Ramos (cell line): ENCODE measurements around the gene LMBRD1.
"Not testable (repeated sequence)": the region's sequence is repeated elsewhere in the genome, so short reads cannot be mapped to it uniquely, and the experiment has no call there.

Experiments used
- in situ Hi-C: fragments of 300-500 bp; cut with MboI; formaldehyde crosslinking; loops from one replicate; pipeline ENCODE4 v1.14.3; 2022; ENCODE audit warnings: low sequenced_read_pairs; ENCODE audit not compliant: unreplicated experiment

LMBRD1 gene

DNA sequence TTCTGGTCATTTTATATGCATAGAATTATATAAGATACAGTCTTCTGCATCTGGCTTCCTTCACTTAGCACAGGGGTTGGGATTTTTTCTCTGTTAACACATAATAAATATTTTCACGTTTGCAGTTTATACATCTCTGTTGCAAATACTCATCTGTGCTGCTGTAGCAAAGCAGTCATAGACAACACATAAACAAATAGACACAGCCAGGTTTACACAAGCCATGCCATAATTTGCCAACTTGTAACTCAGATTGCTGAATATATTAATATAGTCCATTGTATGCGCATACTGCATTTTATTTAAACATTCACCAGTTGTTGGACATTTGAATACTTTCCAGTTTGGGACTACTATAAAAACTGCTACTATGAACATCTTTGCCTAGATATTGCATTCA is 35.0 kb downstream of the LMBRD1 start:
- in situ Hi-C loops: no loop called here

DNA sequence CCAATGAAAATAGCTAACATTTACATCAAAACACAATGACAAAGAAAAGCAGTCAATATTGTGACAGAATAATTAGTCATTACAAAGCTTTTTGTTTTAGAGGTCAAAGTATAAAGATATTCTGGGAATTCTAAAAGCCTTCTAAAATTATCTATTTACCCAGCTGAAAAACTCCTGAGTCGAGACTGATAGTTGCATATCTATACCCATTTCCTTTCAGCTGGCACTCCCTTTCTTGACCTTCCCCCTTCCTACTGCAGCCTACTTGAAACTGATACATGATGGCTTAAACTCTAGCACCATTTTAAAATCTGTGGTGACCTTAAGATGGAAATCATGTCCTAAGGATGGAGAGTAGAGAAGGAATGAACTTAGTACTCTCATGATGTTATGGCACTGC is 38.6 kb downstream of the LMBRD1 start:
- in situ Hi-C loops: no loop called here

DNA sequence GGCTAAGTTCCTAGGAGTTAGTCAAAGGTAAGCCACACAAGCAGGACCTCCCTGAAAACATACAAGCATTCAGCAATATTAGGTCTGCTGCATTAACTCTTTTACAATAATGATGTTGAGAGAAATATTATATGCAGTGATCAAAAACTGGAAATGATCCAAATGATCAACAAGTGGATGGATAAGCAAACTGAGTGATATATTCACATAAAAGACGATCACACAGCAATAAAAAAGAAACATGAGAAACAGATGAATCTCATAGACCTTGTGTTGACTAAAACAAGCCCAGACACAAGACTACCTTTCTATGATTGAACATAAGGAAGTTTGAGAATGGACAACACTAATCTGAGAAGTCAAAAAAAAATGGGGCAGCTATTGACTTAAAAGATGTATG is 39.9 kb downstream of the LMBRD1 start:
- in situ Hi-C loops: no loop called here

DNA sequence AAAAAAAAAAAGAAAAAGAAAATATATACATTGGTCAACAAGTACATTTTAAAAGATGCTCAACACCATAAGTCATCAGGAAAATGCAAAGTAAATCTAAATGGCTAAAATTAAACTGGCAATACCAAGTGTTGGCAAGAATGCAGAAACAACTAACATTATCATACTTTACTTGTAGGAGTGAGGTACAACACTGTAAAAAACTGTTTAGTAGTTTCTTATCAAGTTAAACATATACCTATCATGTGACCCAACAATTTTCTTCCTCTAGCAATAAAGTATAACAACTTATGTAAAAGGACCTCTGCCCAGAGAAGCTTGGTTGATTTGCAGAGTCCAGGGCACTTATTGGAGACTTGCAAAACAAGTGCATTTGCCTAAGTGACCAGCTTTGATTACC is 40.4 kb downstream of the LMBRD1 start:
- in situ Hi-C loops: no loop called here

DNA sequence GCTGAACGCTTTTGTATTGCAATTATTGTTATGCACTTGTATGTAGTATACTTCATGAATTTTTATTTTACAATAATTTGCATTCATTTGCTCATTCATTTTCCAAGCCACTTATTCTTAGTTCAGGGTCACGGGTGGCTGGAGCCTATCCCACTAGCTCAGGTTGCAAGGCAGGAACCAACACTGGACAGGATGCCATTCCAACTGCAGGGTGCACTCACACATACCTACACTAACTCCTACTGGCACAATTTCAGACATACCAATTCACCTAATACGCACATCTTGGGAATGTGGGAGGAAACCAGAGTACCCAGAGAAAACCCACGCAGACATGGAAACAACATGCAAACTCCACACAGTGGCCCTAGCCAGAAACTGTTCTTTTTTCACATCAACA is 61.8 kb downstream of the LMBRD1 start:
- in situ Hi-C loops: no loop called here

DNA sequence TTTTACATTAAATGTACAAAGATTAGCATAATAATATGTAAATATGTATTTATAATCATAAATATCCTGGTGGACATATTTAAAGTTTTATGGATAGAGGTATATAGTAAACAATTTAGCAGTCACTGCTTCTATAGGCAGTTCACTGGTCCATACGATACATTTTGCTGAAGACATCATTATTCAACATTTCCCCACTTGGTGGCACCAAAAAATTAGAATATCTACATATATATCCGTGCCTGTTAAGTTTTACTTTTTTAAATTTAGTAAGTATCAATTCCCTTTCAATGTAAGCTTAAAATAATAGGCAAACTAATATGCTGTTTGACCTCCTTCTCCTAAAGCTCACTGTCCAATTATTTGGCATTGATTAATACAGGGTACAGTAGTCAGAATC is 64.2 kb downstream of the LMBRD1 start:
- in situ Hi-C loops: no loop called here

DNA sequence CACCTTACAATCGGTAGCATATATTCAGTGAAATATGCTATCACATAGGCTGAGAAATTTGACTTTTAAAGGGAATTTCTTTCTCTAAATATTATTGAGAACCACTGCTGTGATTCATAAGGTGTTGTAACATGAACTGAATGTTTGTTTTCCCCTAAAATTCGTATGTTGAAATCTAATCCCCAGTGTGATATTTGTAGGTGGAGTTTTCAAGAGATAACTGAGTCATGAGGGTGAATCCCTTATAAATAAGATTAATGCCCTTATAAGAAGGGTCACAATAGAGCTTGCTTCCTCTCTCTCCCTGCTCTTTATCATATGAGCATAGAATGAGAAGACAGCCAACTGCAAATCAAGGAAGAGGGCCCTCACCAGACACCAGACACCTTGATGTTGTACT is 64.8 kb downstream of the LMBRD1 start:
- in situ Hi-C loops: no loop called here

DNA sequence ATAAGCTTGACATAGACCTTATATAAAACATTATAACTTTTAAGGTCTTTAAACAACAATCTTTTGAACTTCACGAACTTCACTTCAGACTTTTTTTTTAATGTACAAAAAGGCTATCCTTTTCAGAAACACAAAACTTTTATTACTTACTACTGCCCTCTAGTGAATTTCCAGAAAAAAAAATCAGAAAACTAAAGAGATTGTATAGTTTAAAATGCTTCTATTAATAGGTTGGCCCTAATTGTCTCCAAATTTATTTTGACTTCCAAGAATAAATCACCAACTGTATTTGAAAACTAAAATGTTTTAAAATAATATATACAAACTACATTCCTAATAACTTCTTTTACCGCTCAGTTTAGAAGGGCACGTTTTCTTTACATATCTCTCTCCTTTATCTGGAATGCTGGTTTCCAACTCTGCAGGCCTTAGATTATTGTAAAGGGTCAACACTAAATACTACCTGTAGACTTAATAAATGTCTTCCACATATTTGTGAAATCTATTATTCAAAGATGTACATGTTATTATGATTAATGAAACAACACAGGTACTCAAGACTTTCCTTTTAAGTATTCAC is 66.8 kb downstream of the LMBRD1 start:
- in situ Hi-C loops: no loop called here

DNA sequence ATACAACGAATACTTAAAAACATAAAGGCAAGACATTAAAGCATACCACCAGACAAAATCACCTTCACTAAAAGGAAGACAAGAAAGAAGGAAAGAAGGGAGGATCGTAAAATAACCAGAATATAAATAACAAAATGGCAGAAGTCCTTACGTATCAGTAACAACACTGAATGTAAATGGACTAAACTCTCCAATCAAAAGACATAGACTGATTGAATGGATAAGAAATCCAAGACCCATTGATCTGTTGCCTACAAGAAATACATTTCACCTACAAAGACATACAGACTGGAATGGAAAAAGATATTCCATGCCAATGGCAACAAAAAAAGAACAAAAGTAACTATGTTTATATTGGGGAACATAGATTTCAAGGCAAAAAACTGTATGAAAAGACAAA is 74.1 kb downstream of the LMBRD1 start:
- in situ Hi-C loops: no loop called here

DNA sequence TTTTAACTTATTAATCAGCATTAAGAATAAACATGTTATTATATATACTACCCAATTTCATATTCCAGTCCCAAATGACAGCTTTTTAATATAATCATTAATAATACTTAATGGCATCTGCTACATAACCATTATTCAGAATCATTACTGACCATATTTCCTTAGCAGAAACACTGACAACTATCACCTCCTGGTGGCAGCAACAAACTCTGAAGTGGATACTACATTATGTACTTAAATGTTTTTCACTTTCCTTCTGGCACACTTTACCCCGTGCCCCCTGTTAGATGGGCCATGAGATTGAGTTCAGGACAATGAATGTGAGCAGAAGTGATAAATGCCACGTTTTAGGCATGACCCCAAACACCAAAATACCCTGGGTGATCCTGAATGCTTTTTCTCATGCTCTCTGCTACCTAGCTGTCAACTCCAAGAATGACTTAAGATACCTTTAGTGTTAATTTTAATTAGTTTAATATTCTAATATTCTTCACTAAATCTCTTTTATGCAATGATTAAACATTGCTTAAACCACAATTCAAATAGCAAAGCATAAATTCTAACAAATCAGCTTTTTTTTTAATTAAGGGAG is 77.1 kb downstream of the LMBRD1 start:
- in situ Hi-C loops: no loop called here

DNA sequence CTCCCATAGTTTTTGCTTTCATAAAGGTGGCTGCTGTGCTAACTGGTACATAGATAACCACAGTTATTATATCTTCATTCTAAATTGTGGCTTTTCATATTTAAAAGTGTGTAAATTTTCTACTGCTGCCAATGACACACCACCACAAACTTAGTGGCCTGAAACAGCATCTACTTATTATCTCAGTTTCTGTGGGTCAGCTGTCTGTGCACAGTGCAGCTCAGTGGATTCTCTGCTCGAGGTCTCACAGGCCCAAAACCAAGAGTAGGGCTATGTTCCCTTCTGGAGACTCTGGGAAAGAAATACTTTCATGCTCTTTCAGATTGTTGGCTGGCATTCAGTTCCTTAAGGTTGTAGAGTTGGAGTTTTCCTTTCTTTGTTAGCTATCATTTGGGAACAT is 90.1 kb downstream of the LMBRD1 start:
- in situ Hi-C loops: no loop called here

DNA sequence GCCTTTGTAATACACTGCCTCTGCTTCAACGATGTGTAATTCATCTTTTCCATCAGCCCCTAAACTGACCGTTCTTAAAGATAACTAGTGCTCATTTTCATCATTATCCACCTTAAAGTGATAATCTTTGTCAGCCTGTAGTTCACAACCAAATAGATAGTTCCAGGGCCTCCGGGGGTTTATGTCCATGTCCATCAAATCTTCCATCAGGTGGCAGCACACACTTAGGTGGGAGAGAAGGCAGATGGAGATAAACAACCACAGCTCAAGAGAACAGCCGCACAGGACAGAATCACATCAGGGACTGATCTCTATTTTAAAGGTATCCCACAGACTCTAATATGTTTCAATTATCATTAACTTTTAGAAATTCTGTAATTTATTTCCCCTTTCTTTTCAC is 90.9 kb downstream of the LMBRD1 start:
- in situ Hi-C loops: no loop called here

DNA sequence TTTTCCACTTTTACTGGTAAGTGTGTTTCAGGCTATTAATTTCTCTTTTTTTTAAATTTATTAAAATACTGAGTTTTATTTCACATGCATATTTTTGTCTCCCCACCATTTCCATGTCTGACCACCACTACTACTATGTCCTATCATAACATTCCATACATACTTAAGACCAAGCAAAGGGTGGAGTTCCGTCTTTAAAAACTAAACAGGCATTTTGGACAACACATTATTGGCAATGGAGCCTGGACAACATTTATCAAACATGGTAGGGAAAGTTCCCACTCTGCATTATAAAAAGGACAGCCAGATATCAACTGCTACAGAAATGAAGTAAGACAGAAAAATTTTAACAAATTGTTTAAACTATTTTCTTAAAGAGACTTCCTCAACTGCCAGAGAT is 91.9 kb downstream of the LMBRD1 start:
- in situ Hi-C loops: no loop called here

DNA sequence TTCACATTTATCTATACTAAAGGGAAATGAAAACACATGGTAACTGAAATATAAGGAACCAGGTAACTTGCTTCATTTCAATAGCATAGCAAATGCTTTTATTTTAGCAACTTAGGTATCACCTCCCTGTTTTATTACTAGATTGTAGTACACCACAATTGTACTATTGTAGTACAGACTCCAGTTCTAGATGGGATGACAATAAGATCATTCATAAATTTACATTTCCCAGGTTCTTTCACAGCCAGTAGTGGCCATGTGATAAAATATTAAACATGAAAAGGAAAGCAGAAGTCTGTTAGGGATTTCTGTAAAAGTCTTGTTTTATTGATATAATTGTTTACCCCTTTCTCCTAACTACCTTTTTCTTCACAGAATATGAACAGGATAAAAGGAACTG is 97.2 kb downstream of the LMBRD1 start:
- in situ Hi-C loops: no loop called here

DNA sequence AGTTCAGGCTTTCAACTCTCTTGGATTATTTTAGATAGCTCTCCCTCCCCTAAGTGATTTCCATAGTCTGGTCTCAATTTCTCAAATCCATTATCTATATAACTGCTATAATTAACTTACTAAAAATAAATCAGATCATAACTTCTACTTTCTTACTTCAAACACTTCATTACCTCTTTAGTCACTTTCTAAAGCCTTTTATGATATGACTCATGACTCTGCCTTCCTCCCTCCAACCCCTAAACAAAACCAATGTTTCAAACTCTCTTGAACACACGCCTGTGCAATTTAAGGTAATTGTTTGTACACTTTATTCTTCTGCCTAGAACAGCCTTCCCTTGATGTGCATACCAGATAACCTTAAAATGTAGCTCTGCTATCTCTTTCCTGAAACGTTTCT is 100.5 kb downstream of the LMBRD1 start:
- in situ Hi-C loops: no loop called here

DNA sequence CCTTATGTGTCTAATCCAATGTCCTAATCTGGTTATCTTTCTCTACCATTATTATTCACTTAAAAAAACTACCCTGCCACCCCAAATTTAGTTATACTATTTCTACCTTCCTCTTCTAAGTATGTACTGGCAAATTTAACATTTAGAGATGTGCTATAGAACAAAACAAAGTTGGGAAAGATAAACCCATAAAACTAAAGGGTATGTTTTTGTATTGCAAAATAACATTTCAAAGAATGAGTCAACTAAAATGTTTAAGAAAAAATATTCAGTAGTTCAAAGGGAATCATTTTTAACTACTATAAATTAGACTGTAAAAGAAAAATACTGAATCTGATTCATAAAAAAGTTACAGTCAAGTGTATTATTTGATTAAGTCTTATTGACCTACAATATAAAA is 103.0 kb downstream of the LMBRD1 start:
- in situ Hi-C loops: no loop called here

DNA sequence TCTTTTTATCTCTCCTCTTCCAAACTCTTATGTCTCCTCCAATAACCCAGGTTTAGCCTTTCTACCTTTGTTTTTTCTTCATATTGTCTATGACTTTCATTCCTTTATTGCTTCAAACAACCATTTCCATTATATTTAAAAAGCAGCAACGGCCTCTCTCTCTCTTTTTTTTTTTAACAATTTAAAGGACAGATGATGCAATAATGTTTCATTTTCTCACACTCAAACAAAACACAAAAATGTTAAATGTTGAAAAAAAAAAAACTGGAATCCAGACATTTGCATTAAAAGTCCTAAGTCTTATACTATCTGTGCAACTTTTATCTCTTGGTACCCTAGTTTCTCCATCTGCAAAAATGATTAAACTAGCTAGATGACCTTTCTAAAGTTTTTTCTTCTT is 105.8 kb downstream of the LMBRD1 start:
- in situ Hi-C loops: no loop called here

DNA sequence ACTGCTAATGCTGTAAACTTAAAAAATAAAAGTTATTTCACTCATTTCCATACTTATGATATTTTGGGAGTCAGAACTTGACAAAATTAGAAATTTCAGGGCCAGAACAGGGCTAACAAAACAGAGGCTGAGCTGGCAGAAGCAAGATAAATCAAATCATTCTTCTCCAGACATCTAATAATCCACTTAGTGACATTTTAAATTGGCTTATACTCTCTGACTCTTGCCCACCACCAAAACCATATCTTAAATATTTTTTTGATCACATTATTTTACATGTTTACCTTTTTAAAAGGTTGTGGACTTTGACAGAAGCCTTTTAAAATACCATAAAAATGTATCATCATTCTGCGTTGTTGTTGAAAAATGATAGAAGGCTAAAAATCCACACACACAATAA is 116.5 kb downstream of the LMBRD1 start:
- in situ Hi-C loops: no loop called here

DNA sequence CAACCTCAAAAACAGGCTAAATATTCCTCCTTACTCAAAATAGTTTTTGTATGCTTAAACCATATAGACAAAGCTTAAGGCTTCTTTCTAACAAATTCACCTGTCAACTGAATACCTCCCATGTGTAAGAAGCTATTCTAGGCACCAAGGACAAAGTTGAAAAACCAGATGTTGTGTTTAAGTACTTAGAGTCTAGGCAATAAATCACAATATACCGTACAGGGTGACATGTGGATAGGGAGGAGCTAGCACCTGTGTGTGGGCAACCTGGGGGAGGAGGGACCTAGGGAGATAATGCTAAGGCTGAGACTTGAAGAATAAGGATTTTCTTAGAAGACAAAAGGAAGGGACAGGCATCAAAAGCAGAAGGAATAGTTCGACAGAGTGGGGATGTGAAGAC is 123.5 kb downstream of the LMBRD1 start:
- in situ Hi-C loops: no loop called here

DNA sequence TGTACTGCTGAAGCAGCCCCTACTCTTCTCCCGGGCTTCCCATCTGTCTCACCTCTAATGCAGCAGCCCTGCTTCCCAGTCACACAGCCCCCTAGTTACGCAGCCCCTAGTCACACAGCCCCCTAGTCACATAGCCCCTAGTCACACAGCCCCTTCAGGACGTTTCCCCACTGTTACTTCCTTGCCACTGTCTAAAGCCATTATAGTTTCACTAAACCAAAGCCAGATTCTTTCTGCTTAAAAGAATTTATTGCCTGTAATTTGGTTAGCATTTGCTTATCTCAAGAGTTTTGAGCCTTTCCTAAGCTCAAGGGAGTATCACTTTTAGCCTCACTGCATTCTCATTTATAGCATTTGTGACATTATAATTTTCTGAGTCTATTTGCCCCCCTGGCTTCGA is 127.9 kb downstream of the LMBRD1 start:
- in situ Hi-C loops: no loop called here

DNA sequence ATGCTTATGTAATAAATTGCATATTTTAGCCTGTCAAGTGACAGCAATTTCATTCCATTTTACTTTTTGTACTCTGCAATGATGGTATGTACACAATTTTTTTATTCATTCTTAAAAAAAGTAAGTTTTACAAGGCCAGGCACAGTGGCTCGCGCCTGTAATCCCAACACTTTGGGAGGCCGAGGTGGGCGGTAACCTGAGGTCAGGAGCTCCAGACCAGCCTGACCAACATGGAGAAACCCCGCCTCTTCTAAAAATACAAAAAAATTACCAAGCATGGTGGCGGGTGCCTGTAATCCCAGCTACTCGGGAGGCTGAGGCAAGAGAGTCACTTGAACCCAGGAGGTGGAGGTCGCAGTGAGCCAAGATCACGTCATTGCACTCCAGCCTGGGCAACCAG is 130.0 kb downstream of the LMBRD1 start:
- in situ Hi-C loops: not testable (repeated sequence)

DNA sequence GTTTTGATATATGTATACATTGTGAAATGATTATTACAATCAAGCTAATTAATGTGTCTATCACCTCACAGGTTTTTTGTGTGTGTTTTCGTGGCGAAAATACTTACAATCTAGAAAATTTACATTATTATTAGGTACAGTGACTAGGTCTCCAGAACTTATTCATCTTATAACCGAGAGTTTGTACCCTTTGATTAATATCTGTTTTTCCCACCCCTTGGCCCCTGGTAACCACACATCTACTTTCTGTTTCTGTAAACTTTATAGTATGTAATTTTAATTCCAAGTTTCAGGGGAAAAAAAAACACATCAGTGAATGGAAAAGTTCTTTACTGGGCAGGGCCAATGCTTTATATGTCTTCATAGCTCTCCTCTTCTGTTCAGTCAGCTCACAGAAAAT is 131.4 kb downstream of the LMBRD1 start:
- in situ Hi-C loops: no loop called here

DNA sequence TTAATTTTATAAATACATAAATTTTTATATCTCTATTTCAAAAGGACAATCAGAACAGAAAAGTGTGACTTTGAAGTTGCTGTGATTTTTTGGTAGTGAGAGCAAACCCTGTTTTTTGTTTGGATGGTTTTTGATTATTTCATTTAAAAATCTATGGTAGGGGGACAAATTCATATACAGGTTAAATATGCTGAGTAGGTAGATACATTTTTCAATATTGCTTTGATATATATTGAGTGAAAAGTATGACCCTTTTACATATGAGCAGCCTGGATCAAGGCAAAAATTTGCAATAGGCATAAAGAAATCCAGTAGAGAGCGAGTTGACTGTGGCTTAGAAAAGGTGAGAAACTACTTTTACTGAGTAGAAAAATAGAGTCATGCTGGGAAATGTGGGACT is 132.3 kb downstream of the LMBRD1 start:
- in situ Hi-C loops: no loop called here
